ENCODE results near the gene HOXA9. TPM values are rescaled to one million over a fixed set of nuclear protein-coding genes. Genes with fewer than 3 reads are reported as not detected.

The HOXA9 gene
- polyA plus RNA-seq, 3 donors, result 0.55 to 1.9 (median 1.2) TPM

DNA sequence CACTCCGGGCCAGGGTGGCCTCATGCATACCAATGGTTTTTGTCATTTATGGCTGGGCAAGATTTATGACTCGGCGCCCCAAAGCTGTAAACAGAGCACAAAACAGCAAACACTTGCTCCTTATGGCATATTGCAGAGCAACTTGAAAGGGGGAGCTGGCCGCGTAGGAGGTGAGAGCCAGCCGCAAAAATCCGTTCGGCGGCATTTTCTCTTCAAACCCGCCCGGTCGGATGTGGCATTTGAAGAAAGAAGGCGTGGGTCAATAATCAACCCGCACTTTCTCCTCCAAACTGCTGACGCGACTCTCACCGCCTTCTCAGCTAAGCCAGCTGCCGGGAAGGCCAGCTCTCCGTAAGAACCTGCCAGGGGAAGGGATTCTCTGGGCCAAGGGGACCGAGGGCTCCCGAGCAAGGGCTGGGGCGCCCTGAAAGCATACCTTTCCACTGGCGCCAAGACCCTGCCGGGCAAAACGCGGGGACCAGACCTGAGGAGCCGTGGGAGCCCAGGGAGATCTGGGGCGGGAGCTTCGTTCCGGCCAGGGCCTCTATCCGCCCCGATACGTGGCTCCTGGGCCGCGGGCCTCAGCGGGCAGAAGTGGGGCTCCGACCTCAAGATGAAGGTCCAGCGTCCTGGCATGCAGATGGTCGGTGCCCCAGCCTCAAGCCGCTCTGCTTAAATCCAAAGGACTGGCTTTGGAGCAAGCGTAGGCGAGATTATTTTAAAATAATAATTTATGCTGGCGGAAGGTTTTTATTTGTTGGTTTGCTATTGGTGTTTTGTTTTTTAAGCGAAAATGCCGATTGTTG, 49.9 kb downstream of the HOXA9 start:
- H3K79me2 ChIP-seq (ENCODE audit: insufficient read depth, low read length), result no peaks in the 10 kb centered on the region
- H3K4me1 Mint-ChIP-seq, result peaks cover 2% of the 10 kb centered on the region
- H3K4me3 Mint-ChIP-seq, result no peak overlapping the region
- intact Hi-C loops (cut with micrococcal nuclease), result no loop called here
- peaks cover 2 to 5% (median 3%) of the 10 kb centered on the region in 3 donors for H3K27me3 Mint-ChIP-seq (ENCODE audit: low read depth in 3 of 3)
- H3K9ac ChIP-seq (ENCODE audit: insufficient read depth, low read length, poor library complexity, severe bottlenecking), result no peak overlapping the region
- H3K36me3 ChIP-seq (replicated peaks in 1 of 2; ENCODE audit: control insufficient read depth in 1 of 2, insufficient read depth in 2 of 2, low read length in 2 of 2), result no peaks in the 10 kb centered on the region
- H3K4me2 ChIP-seq (replicated peaks; ENCODE audit: extremely low read depth, low read length, poor library complexity, severe bottlenecking), result no peak overlapping the region
- no peak overlapping the region for H3K27ac Mint-ChIP-seq
- no peaks in the 10 kb centered on the region for H3K27me3 ChIP-seq (ENCODE audit: control insufficient read depth in 2 of 2, insufficient read depth in 2 of 2, low read length in 2 of 2)
- H3K4me1 ChIP-seq (ENCODE audit: control insufficient read depth in 1 of 2, insufficient read depth in 2 of 2, low read length in 2 of 2), result no peaks in the 10 kb centered on the region
- H3K9me3 Mint-ChIP-seq, result peaks cover 0 to 4% (median 1%) of the 10 kb centered on the region in 7 donors
- H3K4me3 ChIP-seq (replicated peaks in 1 of 3; ENCODE audit: low read depth in 2 of 3, low read length in 3 of 3), result no peak overlapping the region
- no peak for TF ChIP-seq CTCF (IDR thresholded peaks at IDR 0.05)
- H3K36me3 Mint-ChIP-seq, result no peaks in the 10 kb centered on the region
- no peaks in the 10 kb centered on the region for H3K9me3 ChIP-seq (replicated peaks in 1 of 2; ENCODE audit: control insufficient read depth in 1 of 2, insufficient read depth in 1 of 2, low read length in 2 of 2)
- 97% methylated on average over 37 of the region's 45 CpGs for WGBS (ENCODE audit: insufficient coverage)
- DNase-seq, result no peak
- H4K20me1 ChIP-seq (ENCODE audit: insufficient read depth, low read length), result no peaks in the 10 kb centered on the region
- H2AFZ ChIP-seq (ENCODE audit: insufficient read depth, low read depth, low read length, poor library complexity, severe bottlenecking), result no peak overlapping the region
- no peak overlapping the region for H3K27ac ChIP-seq (ENCODE audit: low read depth in 1 of 2, low read length in 2 of 2)

DNA sequence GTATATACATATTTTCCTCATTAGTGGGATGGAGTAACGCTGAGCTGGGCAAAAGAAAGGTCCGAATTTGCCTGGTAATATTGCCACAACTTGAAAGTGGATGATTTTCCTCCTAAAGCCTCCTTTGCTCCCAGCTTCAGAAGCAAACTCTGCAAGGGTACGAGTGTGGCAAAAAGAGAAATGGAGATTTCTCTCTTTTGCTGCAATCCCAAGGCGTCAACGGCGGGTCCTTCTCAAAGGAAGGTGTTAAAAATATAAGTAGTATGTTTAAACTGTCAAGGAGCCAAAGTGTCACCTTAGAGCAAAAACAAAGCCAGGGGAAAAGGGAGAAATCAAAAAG, 50.5 kb downstream of the HOXA9 start:
- H3K9me3 ChIP-seq (replicated peaks in 1 of 2; ENCODE audit: control insufficient read depth in 1 of 2, insufficient read depth in 1 of 2, low read length in 2 of 2), result no peaks in the 10 kb centered on the region
- no peak for TF ChIP-seq CTCF (IDR thresholded peaks at IDR 0.05)
- Mint-ChIP-seq H3K4me1 (peaks cover 2% of the 10 kb centered on the region), H3K4me3 (no peak overlapping the region), H3K27me3 (ENCODE audit: low read depth in 3 of 3) (peaks cover 2 to 3% (median 3%) of the 10 kb centered on the region in 3 donors), H3K36me3 (no peaks in the 10 kb centered on the region), H3K27ac (no peak overlapping the region), H3K9me3 (peaks cover 0 to 4% (median 1%) of the 10 kb centered on the region in 7 donors)
- no peaks in the 10 kb centered on the region for H3K79me2 ChIP-seq (ENCODE audit: insufficient read depth, low read length)
- H3K27me3 ChIP-seq (ENCODE audit: control insufficient read depth in 2 of 2, insufficient read depth in 2 of 2, low read length in 2 of 2), result no peaks in the 10 kb centered on the region
- H3K9ac ChIP-seq (ENCODE audit: insufficient read depth, low read length, poor library complexity, severe bottlenecking), result no peak overlapping the region
- no peaks in the 10 kb centered on the region for H3K36me3 ChIP-seq (replicated peaks in 1 of 2; ENCODE audit: control insufficient read depth in 1 of 2, insufficient read depth in 2 of 2, low read length in 2 of 2)
- H2AFZ ChIP-seq (ENCODE audit: insufficient read depth, low read depth, low read length, poor library complexity, severe bottlenecking), result no peak overlapping the region
- no peaks in the 10 kb centered on the region for H3K4me1 ChIP-seq (ENCODE audit: control insufficient read depth in 1 of 2, insufficient read depth in 2 of 2, low read length in 2 of 2)
- H3K4me3 ChIP-seq (replicated peaks in 1 of 3; ENCODE audit: low read depth in 2 of 3, low read length in 3 of 3), result no peak overlapping the region
- H4K20me1 ChIP-seq (ENCODE audit: insufficient read depth, low read length), result no peaks in the 10 kb centered on the region
- no peak overlapping the region for H3K4me2 ChIP-seq (replicated peaks; ENCODE audit: extremely low read depth, low read length, poor library complexity, severe bottlenecking)
- intact Hi-C loops (cut with micrococcal nuclease), result no loop called here
- no peak overlapping the region for H3K27ac ChIP-seq (ENCODE audit: low read depth in 1 of 2, low read length in 2 of 2)
- WGBS (ENCODE audit: insufficient coverage), result 98% methylated on average over 4 of the region's 6 CpGs
- no peak for DNase-seq

All from CD14-positive monocyte (primary cell).